KMS-11 (cell line): ENCODE measurements around the gene ATRNL1.
"Not testable (repeated sequence)": the region's sequence is repeated elsewhere in the genome, so short reads cannot be mapped to it uniquely, and the experiment has no call there.

Experiments used
- H2AFZ ChIP-seq: fragments of 200-600 bp; sonication (generic); 2 replicates; pipeline ENCODE4 v1.6.1; 2016; ENCODE audit warnings: antibody characterized with exemption, mixed run types, low read depth
- H3K27ac ChIP-seq: fragments of 200-600 bp; sonication (generic); 2 replicates; pipeline ENCODE4 v1.6.1; 2016; ENCODE audit warnings: mild to moderate bottlenecking, mixed run types
- H3K27me3 ChIP-seq: fragments of 200-600 bp; sonication (generic); 2 replicates; pipeline ENCODE4 v1.6.1; 2017; ENCODE audit warnings: mild to moderate bottlenecking, low read depth, mixed run types, moderate library complexity; ENCODE audit not compliant: insufficient read depth
- H3K36me3 ChIP-seq: fragments of 200-600 bp; sonication (generic); 2 replicates; pipeline ENCODE4 v1.6.1; 2017; ENCODE audit warnings: mild to moderate bottlenecking, mixed run types; ENCODE audit not compliant: insufficient read depth
- H3K4me1 ChIP-seq: fragments of 200-600 bp; sonication (generic); 2 replicates; pipeline ENCODE4 v1.6.1; 2016; ENCODE audit warnings: mild to moderate bottlenecking, low read depth, mixed run types; ENCODE audit not compliant: poor library complexity, severe bottlenecking
- H3K4me2 ChIP-seq: fragments of 200-600 bp; sonication (generic); 2 replicates; pipeline ENCODE4 v1.7.0; 2016; ENCODE audit warnings: mild to moderate bottlenecking, mixed run types
- H3K4me3 ChIP-seq: fragments of 200-600 bp; sonication (generic); IDR thresholded peaks from 2 replicates; pipeline ENCODE4 v1.6.1; 2017; ENCODE audit warnings: low read depth, low read length, mixed read lengths; ENCODE audit not compliant: insufficient read depth
- H3K79me2 ChIP-seq: fragments of 200-600 bp; sonication (generic); 2 replicates; pipeline ENCODE4 v1.6.1; 2016; ENCODE audit warnings: low read depth, mixed run types; ENCODE audit not compliant: insufficient read depth
- H3K9ac ChIP-seq: fragments of 200-600 bp; sonication (generic); 2 replicates; pipeline ENCODE4 v1.6.1; 2016; ENCODE audit warnings: mild to moderate bottlenecking, mixed run types
- H4K20me1 ChIP-seq: fragments of 200-600 bp; sonication (generic); 2 replicates; pipeline ENCODE4 v1.6.1; 2016; ENCODE audit warnings: mild to moderate bottlenecking, mixed run types; ENCODE audit not compliant: insufficient read depth
- TF ChIP-seq, protein P1 (sequence below): fragments of 200-600 bp; sonication (generic); conservative IDR thresholded peaks from 2 replicates; pipeline ENCODE4 v1.6.1; 2017; ENCODE audit warnings: low read depth, mild to moderate bottlenecking, antibody characterized with exemption, low read length, moderate library complexity, mixed read lengths

The ATRNL1 gene

DNA sequence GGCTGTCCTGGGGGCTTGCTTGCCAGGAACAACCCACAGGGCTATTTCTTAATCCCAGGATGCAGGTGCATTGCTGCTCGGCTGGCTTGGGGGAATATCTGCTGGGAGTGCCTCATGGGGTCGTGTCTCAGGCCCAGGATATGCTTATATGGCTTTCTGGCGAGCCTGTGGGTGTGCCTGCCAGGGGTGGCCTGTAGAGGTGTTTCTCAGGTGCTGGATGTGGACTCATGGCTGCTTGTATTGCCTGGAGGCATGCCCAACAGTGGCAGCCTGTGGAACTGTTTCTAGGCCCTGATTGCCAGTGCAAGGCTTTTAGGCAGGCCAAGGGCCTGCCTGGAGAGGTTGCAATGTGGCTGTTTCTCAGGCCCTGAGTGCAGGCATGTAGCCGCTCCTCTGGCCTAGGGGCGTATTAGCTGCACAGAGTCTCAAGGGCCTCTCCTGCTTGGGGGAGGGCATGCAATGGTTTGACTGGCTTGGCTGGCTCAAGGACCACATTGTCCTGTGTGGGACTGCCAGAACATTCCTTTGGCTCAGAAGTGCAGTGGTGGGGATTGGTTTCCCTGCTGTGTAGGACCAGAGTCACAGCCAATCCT, 202.1 kb downstream of the ATRNL1 start:
- TF ChIP-seq, protein P1, sequence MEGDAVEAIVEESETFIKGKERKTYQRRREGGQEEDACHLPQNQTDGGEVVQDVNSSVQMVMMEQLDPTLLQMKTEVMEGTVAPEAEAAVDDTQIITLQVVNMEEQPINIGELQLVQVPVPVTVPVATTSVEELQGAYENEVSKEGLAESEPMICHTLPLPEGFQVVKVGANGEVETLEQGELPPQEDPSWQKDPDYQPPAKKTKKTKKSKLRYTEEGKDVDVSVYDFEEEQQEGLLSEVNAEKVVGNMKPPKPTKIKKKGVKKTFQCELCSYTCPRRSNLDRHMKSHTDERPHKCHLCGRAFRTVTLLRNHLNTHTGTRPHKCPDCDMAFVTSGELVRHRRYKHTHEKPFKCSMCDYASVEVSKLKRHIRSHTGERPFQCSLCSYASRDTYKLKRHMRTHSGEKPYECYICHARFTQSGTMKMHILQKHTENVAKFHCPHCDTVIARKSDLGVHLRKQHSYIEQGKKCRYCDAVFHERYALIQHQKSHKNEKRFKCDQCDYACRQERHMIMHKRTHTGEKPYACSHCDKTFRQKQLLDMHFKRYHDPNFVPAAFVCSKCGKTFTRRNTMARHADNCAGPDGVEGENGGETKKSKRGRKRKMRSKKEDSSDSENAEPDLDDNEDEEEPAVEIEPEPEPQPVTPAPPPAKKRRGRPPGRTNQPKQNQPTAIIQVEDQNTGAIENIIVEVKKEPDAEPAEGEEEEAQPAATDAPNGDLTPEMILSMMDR: no peak
- Histone ChIP-seq H3K4me3 (no peak overlapping the region), H3K79me2 (no peaks in the 10 kb centered on the region), H2AFZ (no peak overlapping the region), H3K4me2 (no peak overlapping the region), H3K36me3 (no peaks in the 10 kb centered on the region), H3K9ac (no peak overlapping the region), H3K27ac (no peak overlapping the region), H4K20me1 (no peaks in the 10 kb centered on the region), H3K27me3 (no peaks in the 10 kb centered on the region), H3K4me1 (no peaks in the 10 kb centered on the region)

DNA sequence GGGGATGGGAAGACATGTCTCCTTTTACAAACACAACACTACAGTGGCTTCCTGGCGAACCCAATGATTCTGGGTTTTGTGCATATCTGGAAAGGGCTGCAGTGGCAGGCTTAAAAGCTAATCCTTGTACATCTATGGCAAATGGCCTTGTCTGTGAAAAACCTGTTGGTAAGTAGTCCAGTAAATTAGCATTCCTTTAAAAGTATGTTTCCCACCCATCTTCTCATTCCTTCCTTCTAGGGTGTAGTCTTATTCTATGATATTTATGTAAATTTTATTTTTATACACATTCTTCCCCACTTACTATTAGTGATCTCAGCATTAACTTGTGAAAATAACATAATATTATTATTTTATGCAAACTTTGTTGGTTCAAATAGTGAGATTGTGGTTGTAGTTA, 206.9 kb downstream of the ATRNL1 start:
- H4K20me1 ChIP-seq: no peaks in the 10 kb centered on the region
- TF ChIP-seq, protein P1: no peak
- H2AFZ ChIP-seq: no peak overlapping the region
- H3K79me2 ChIP-seq: no peaks in the 10 kb centered on the region
- H3K4me2 ChIP-seq: no peak overlapping the region
- H3K27me3 ChIP-seq: no peaks in the 10 kb centered on the region
- H3K4me3 ChIP-seq: no peak overlapping the region
- H3K27ac ChIP-seq: no peak overlapping the region
- H3K4me1 ChIP-seq: no peaks in the 10 kb centered on the region
- no peak overlapping the region for H3K9ac ChIP-seq
- no peaks in the 10 kb centered on the region for H3K36me3 ChIP-seq

DNA sequence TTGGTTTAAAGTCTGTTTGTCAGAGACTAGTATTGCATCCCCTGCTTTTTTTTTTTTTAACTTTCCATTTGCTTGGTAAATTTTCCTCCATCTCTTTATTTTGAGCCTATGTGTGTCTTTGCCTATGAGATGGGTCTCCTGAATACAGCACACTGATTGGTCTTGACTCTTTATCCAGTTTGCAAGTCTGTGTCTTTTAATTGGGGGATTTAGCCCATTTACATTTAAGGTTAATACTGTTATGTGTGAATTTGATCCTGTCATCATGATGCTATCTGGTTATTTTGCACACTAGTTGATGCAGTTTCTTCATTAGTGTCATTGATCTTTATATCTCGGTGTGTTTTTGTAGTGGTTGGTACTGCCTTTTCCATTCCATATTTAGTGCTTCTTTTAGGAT, 226.5 kb downstream of the ATRNL1 start:
- not testable (repeated sequence) for H3K4me3 ChIP-seq, H3K36me3 ChIP-seq, H3K4me2 ChIP-seq

DNA sequence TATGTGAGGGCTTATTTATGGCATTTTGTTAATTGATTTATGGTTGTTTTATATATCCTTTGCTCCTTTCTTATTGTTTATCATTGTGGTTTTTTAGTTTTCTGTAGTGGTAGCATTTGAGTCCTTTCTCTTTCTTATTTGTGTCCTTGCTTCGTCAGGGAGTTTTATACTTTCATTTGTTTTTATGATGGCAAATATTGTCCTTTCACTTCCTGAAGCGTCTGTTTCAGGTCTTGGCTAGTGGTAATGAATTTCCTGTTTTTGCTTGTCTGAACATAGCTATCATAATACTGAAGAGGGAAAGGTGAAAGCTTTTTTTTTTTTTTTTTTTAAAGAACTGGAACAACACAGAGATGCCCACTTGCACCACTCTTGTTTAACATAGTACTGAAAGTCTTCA, 228.2 kb downstream of the ATRNL1 start:
- H3K27ac ChIP-seq: no peak overlapping the region
- H3K36me3 ChIP-seq: no peaks in the 10 kb centered on the region
- H3K79me2 ChIP-seq: no peaks in the 10 kb centered on the region
- TF ChIP-seq, protein P1: no peak
- H3K4me3 ChIP-seq: no peak overlapping the region
- H4K20me1 ChIP-seq: no peaks in the 10 kb centered on the region
- H3K4me2 ChIP-seq: no peak overlapping the region
- no peak overlapping the region for H2AFZ ChIP-seq
- H3K27me3 ChIP-seq: no peaks in the 10 kb centered on the region
- no peak overlapping the region for H3K9ac ChIP-seq
- H3K4me1 ChIP-seq: no peaks in the 10 kb centered on the region

More for the DNA sequence above, 226.5 kb downstream of the ATRNL1 start:
- not testable (repeated sequence) for H2AFZ ChIP-seq, H3K9ac ChIP-seq, H3K4me1 ChIP-seq, H3K27ac ChIP-seq, H4K20me1 ChIP-seq, H3K79me2 ChIP-seq, H3K27me3 ChIP-seq

DNA sequence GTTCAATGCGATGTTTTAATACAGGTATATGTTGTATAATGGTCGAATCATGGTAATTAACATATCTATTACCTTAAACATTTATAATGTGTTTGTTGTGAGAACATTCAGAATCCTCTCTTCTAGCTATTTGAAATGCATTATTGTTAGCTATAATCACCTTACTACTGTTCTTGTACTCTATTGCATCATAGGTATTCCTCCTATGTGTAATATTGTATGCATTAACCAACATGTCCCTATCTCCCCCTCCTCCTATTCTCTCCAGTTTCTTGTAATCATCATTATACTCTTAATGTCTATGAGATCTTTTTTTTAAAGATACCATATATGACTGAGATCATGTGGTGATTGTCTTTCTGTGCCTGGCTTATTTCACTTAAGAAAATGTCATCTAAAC, 235.2 kb downstream of the ATRNL1 start:
- H4K20me1 ChIP-seq: no peaks in the 10 kb centered on the region
- H3K9ac ChIP-seq: no peak overlapping the region
- no peak overlapping the region for H3K27ac ChIP-seq
- H3K4me2 ChIP-seq: no peak overlapping the region
- H3K27me3 ChIP-seq: no peaks in the 10 kb centered on the region
- TF ChIP-seq, protein P1: no peak
- no peak overlapping the region for H2AFZ ChIP-seq
- H3K36me3 ChIP-seq: no peaks in the 10 kb centered on the region
- H3K4me1 ChIP-seq: no peaks in the 10 kb centered on the region
- H3K79me2 ChIP-seq: no peaks in the 10 kb centered on the region
- no peak overlapping the region for H3K4me3 ChIP-seq
